H54 (cell line): Measurements from ENCODE around the gene KNTC1.

Experiments
- DNase-seq: peaks from one replicate; pipeline ENCODE4 v3.0.0; 2011; ENCODE audit warnings: low spot score, mixed read lengths; ENCODE audit not compliant: insufficient read length
- FAIRE-seq: peaks from 3 replicates; lab custom pipeline; 2011; peaks lifted over from hg19 to GRCh38; lab: Jason Lieb, UNC
- POLR2A ChIP-seq: IDR thresholded peaks from 2 replicates; pipeline ENCODE4 v1.6.1; 2011; ENCODE audit warnings: low read depth, mild to moderate bottlenecking, low read length

Gene KNTC1

GRCh38 chr12:122518908-122519307 lies 8.1 kb upstream of the KNTC1 start:
- FAIRE-seq (peak; percentile 15), DNase-seq (no peak)

GRCh38 chr12:122519418-122519817 lies 7.6 kb upstream of the KNTC1 start:
- FAIRE-seq: peak; percentile 76
- DNase-seq: no peak
- TF ChIP-seq POLR2A: no peak

More at GRCh38 chr12:122518908-122519307, 8.1 kb upstream of the KNTC1 start:
- no peak for TF ChIP-seq POLR2A

GRCh38 chr12:122520676-122521075 lies 6.4 kb upstream of the KNTC1 start:
- no peak for TF ChIP-seq POLR2A
- DNase-seq (no peak), FAIRE-seq (peak; percentile 55)

GRCh38 chr12:122523280-122523679 lies 3.8 kb upstream of the KNTC1 start:
- no peak for TF ChIP-seq POLR2A
- no peak for FAIRE-seq
- DNase-seq: no peak

GRCh38 chr12:122523846-122524718 lies 3.0 kb upstream of the KNTC1 start:
- DNase-seq: no peak
- peak; percentile 67 for FAIRE-seq
- no peak for TF ChIP-seq POLR2A

- FAIRE-seq (peak; percentile 78), DNase-seq (no peak)
- peak; percentile 16; the same call in 1 of the 2 replicates for TF ChIP-seq POLR2A
Measured at GRCh38 chr12:122527478-122527944, 462 bp downstream of the KNTC1 start.

GRCh38 chr12:122528582-122528981 lies 1.5 kb downstream of the KNTC1 start:
- no peak for FAIRE-seq
- DNase-seq: no peak
- no peak for TF ChIP-seq POLR2A

GRCh38 chr12:122528992-122529391 lies 1.9 kb downstream of the KNTC1 start:
- TF ChIP-seq POLR2A: no peak
- FAIRE-seq (no peak), DNase-seq (no peak)

- no peak for FAIRE-seq
- no peak for TF ChIP-seq POLR2A
- DNase-seq: no peak
Measured at GRCh38 chr12:122533856-122534255, 6.8 kb downstream of the KNTC1 start.

GRCh38 chr12:122537021-122537420 lies 10.0 kb downstream of the KNTC1 start:
- TF ChIP-seq POLR2A: no peak
- no peak for FAIRE-seq
- no peak for DNase-seq

GRCh38 chr12:122538496-122538895 lies 11.4 kb downstream of the KNTC1 start:
- TF ChIP-seq POLR2A: no peak
- FAIRE-seq (no peak), DNase-seq (no peak)

GRCh38 chr12:122544537-122544936 lies 17.5 kb downstream of the KNTC1 start:
- DNase-seq: no peak
- no peak for FAIRE-seq
- TF ChIP-seq POLR2A: no peak

- no peak for DNase-seq
- FAIRE-seq: no peak
- no peak for TF ChIP-seq POLR2A
Measured at GRCh38 chr12:122545855-122546254, 18.8 kb downstream of the KNTC1 start.

GRCh38 chr12:122547330-122547729 lies 20.3 kb downstream of the KNTC1 start:
- FAIRE-seq (peak; percentile 33), DNase-seq (no peak)

More at GRCh38 chr12:122547330-122547729, 20.3 kb downstream of the KNTC1 start:
- TF ChIP-seq POLR2A: no peak
